A673 (cell line): Measurements from ENCODE around the gene STMP1. TPM values are rescaled to one million over a fixed set of nuclear protein-coding genes. Genes with fewer than 3 reads are reported as not detected.
"Not testable (repeated sequence)": the region's sequence is repeated elsewhere in the genome, so short reads cannot be mapped to it uniquely, and the experiment has no call there.

Source experiments
- BruUV-seq: library from RNA; stranded (reverse); fragments of 400-500 nt; replicated peaks from 2 replicates; lab custom pipeline; 2021; lab: Mats Ljungman, UMichigan
- CTCF ChIA-PET: fragments of 300-600 bp; sonication (Branson Sonifier 250); formaldehyde crosslinking; loops from one replicate; lab custom pipeline; 2022; ENCODE audit warnings: antibody characterized with exemption; lab: Charles Lee
- POLR2A ChIA-PET: fragments of 300-600 bp; sonication (Branson Sonifier 250); formaldehyde crosslinking; loops from one replicate; lab custom pipeline; 2022; ENCODE audit warnings: antibody characterized with exemption; ENCODE audit not compliant: low non-redundant PET; lab: Charles Lee
- DNase-seq: peaks from one replicate; pipeline ENCODE4 v3.0.0-alpha.2; 2015; ENCODE audit warnings: low spot score
- H3K27ac ChIP-seq: fragments of 200-600 bp; sonication (generic); 2 replicates; pipeline ENCODE4 v1.5.1; 2016; ENCODE audit warnings: mixed run types, low read depth, mild to moderate bottlenecking, mixed read lengths, antibody characterized with exemption, low read length; ENCODE audit not compliant: poor library complexity, severe bottlenecking
- H3K27me3 ChIP-seq: fragments of 200-600 bp; sonication (generic); replicated peaks from 2 replicates; pipeline ENCODE4 v1.6.1; 2017; ENCODE audit warnings: mixed run types, low read depth, mild to moderate bottlenecking, mixed read lengths, antibody characterized with exemption, low read length; ENCODE audit not compliant: insufficient read depth, poor library complexity
- H3K36me3 ChIP-seq: fragments of 200-600 bp; sonication (generic); 2 replicates; pipeline ENCODE4 v1.6.1; 2016; ENCODE audit warnings: mixed run types, mild to moderate bottlenecking, mixed read lengths, antibody characterized with exemption, low read length; ENCODE audit not compliant: insufficient read depth, poor library complexity, severe bottlenecking
- H3K4me1 ChIP-seq: fragments of 200-600 bp; sonication (generic); 2 replicates; pipeline ENCODE4 v1.6.1; 2017; ENCODE audit warnings: mixed run types, mild to moderate bottlenecking, mixed read lengths, antibody characterized with exemption, low read length; ENCODE audit not compliant: insufficient read depth, poor library complexity, severe bottlenecking
- H3K4me3 ChIP-seq: fragments of 200-600 bp; sonication (generic); 2 replicates; pipeline ENCODE4 v1.5.1; 2016; ENCODE audit warnings: low read depth, mixed run types, mild to moderate bottlenecking, mixed read lengths, low read length; ENCODE audit not compliant: poor library complexity, severe bottlenecking
- H3K9me3 ChIP-seq: fragments of 200-600 bp; sonication (generic); 2 replicates; pipeline ENCODE4 v1.6.1; 2016; ENCODE audit warnings: mixed run types, low read depth, mild to moderate bottlenecking, mixed read lengths, antibody characterized with exemption, low read length; ENCODE audit not compliant: poor library complexity, severe bottlenecking
- CTCF ChIP-seq: fragments of 300-800, 200-600 bp; sonication (generic); conservative IDR thresholded peaks from 2 replicates; pipeline ENCODE4 v1.5.1; 2017; ENCODE audit warnings: low read depth, mild to moderate bottlenecking, antibody characterized with exemption, low read length, moderate library complexity, mixed read lengths
- EZH2 ChIP-seq: fragments of 200-600 bp; sonication (generic); IDR thresholded peaks from 2 replicates; pipeline ENCODE4 v1.6.1; 2017; ENCODE audit warnings: borderline replicate concordance, low read depth, mild to moderate bottlenecking, mixed read lengths, antibody characterized with exemption, low read length; ENCODE audit not compliant: poor library complexity, severe bottlenecking
- intact Hi-C: fragments of 100-400 bp; cut with micrococcal nuclease; formaldehyde crosslinking; loops from one replicate; pipeline ENCODE4 v1.10.0; 2022; ENCODE audit not compliant: unreplicated experiment
- total RNA-seq: library from RNA; stranded (reverse); gene quantifications from 2 replicates; pipeline ENCODE4 v1.2.3, GENCODE V29; 2021

The STMP1 gene
- total RNA-seq, 1 experiment from 2014 or later: 33.4 TPM

- no peaks in the 10 kb centered on the region for H3K36me3 ChIP-seq
- H3K27me3 ChIP-seq: no peaks in the 10 kb centered on the region
- H3K4me1 ChIP-seq: no peaks in the 10 kb centered on the region
- TF ChIP-seq EZH2 (no peak), CTCF (no peak)
- H3K9me3 ChIP-seq: no peaks in the 10 kb centered on the region
- no TSS peak for BruUV-seq
- ChIA-PET CTCF (no interaction called here), POLR2A (no interaction called here)
- intact Hi-C loops: no loop called here
- no peak overlapping the region for H3K4me3 ChIP-seq
- H3K27ac ChIP-seq: no peak overlapping the region
- no peak for DNase-seq
These were observed 28.3 kb downstream of the STMP1 start for GRCh38 chr7:135690566-135690965.

- H3K27me3 ChIP-seq: no peaks in the 10 kb centered on the region
- no peak overlapping the region for H3K27ac ChIP-seq
- H3K4me1 ChIP-seq: no peaks in the 10 kb centered on the region
- TF ChIP-seq CTCF (no peak), EZH2 (no peak)
- no peak for DNase-seq
- no peaks in the 10 kb centered on the region for H3K9me3 ChIP-seq
- ChIA-PET CTCF (no interaction called here), POLR2A (no interaction called here)
- intact Hi-C loops: no loop called here
- no peaks in the 10 kb centered on the region for H3K36me3 ChIP-seq
- H3K4me3 ChIP-seq: no peak overlapping the region
- BruUV-seq: no TSS peak
These were observed 29.7 kb downstream of the STMP1 start for GRCh38 chr7:135692055-135692454.

GRCh38 chr7:135692606-135693005 lies 30.3 kb downstream of the STMP1 start:
- H3K4me3 ChIP-seq, H3K27me3 ChIP-seq, H3K36me3 ChIP-seq, H3K9me3 ChIP-seq, CTCF ChIA-PET, H3K4me1 ChIP-seq, intact Hi-C loops, BruUV-seq, POLR2A ChIA-PET, H3K27ac ChIP-seq, DNase-seq: not testable (repeated sequence)

DNA sequence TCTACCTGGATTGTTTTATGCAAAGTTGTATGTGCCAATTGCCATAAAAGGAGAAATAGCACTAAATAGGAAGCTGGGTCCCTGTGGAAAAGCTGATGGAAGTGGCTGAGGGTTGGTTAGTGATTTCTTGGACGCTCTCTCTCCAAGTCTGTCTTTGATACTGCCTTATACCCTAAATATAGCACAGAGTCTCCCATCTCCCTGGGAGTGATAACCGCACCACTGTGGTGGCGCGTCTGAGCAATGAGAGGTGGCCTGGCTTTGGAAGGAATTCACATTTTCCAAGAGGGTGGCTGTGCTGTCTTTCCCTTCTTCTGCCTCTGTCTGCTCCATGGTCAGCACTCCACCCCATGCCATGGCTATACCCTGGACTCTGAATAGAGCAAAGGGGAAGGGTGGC lies 31.2 kb downstream of the STMP1 start:
- BruUV-seq: no TSS peak
- no peaks in the 10 kb centered on the region for H3K27me3 ChIP-seq
- H3K4me1 ChIP-seq: no peaks in the 10 kb centered on the region
- H3K9me3 ChIP-seq: no peaks in the 10 kb centered on the region
- intact Hi-C loops: no loop called here
- POLR2A ChIA-PET: no interaction called here
- no peak for DNase-seq
- CTCF ChIA-PET: no interaction called here
- TF ChIP-seq EZH2: no peak
- no peak for TF ChIP-seq CTCF
- no peak overlapping the region for H3K27ac ChIP-seq
- H3K4me3 ChIP-seq: no peak overlapping the region
- no peaks in the 10 kb centered on the region for H3K36me3 ChIP-seq
